Endometrial microvascular endothelial cells (primary cell): Measurements from ENCODE around the gene CENPVL2. TPM values are rescaled to one million over a fixed set of nuclear protein-coding genes. Genes with fewer than 3 reads are reported as not detected.
"Not testable (repeated sequence)": the region's sequence is repeated elsewhere in the genome, so short reads cannot be mapped to it uniquely, and the experiment has no call there.

ENCODE experiments used
- in situ Hi-C: cut with HindIII; loops from 2 replicates; pipeline ENCODE4 v1.10.0; 2017; ENCODE audit warnings: low sequenced_read_pairs, low pct_unique_long_range_greater_than_20kb; ENCODE audit errors: inconsistent ontology term
- total RNA-seq: library from RNA; depleted of rRNA; stranded (reverse); fragments of >200 nt; gene quantifications from one replicate; pipeline ENCODE4 v1.2.3, GENCODE V29; 2015; ENCODE audit errors: inconsistent ontology term

Gene CENPVL2
- total RNA-seq = not detected

- in situ Hi-C loops = not testable (repeated sequence)
Observed at GRCh38 chrX:51682720-51683062, at the start of gene CENPVL2. Gene CENPVL2 (minus strand): TSS chrX:51682831. CDS start chrX:51682831, 0 bp downstream.

- in situ Hi-C loops = no loop called here
Observed at GRCh38 chrX:51728202-51728601, 45.6 kb upstream of the CENPVL2 start.

- in situ Hi-C loops = not testable (repeated sequence)
Observed at GRCh38 chrX:51712943-51713647, 30.5 kb upstream of the CENPVL2 start.

GRCh38 chrX:51710277-51711164 is 27.9 kb upstream of the CENPVL2 start, which contains the start of gene CENPVL1:
Gene CENPVL1 (plus strand): TSS chrX:51710512. CDS start chrX:51710512, 0 bp downstream.
- in situ Hi-C loops = not testable (repeated sequence)

- in situ Hi-C loops = no loop called here
Observed at GRCh38 chrX:51697397-51697796, 14.8 kb upstream of the CENPVL2 start.

- in situ Hi-C loops = no loop called here
Observed at GRCh38 chrX:51694254-51694653, 11.6 kb upstream of the CENPVL2 start.

- in situ Hi-C loops = not testable (repeated sequence)
Observed at GRCh38 chrX:51681808-51682719, 567 bp downstream of the CENPVL2 start.

- in situ Hi-C loops = not testable (repeated sequence)
Observed at GRCh38 chrX:51679689-51680433, 2.8 kb downstream of the CENPVL2 start.

GRCh38 chrX:51665981-51666380 is 16.6 kb downstream of the CENPVL2 start:
- in situ Hi-C loops = no loop called here

- in situ Hi-C loops = no loop called here
Observed at GRCh38 chrX:51643377-51643776, 39.3 kb downstream of the CENPVL2 start.

GRCh38 chrX:51641421-51642021 is 41.1 kb downstream of the CENPVL2 start:
- in situ Hi-C loops = no loop called here

GRCh38 chrX:51636511-51636910 is 46.1 kb downstream of the CENPVL2 start:
- in situ Hi-C loops = not testable (repeated sequence)

Other genes with a start within 250 kb of the CENPVL2 start
- 4.1 TPM for gene NUDT11, start 186.2 kb downstream of the CENPVL2 start, total RNA-seq
- not detected for gene CENPVL3, start 63.9 kb downstream of the CENPVL2 start, total RNA-seq
- gene CENPVL1, start 27.7 kb upstream of the CENPVL2 start, total RNA-seq = not detected
- 6.3 TPM for gene GSPT2, start 60.6 kb upstream of the CENPVL2 start, total RNA-seq
- 122 TPM for gene MAGED1, start 210.8 kb upstream of the CENPVL2 start, total RNA-seq